Measurements from ENCODE around the gene C11orf97.

C11orf97 gene

GRCh38 chr11:94513091-94513490 lies 830 bp downstream of the C11orf97 start:
- TF ChIP-seq CTCF (IDR thresholded peaks at IDR 0.05; ENCODE audit: low read depth, low read length, missing control alignments) = no peak
- no peak for DNase-seq (ENCODE audit: low read depth)
- H3K4me3 ChIP-seq (ENCODE audit: low read depth, low read length) = no peak overlapping the region

- DNase-seq (ENCODE audit: low read depth) = no peak
- H3K4me3 ChIP-seq (ENCODE audit: low read depth, low read length) = no peak overlapping the region
- TF ChIP-seq CTCF (IDR thresholded peaks at IDR 0.05; ENCODE audit: low read depth, low read length, missing control alignments) = no peak
Observed at GRCh38 chr11:94515398-94515797, 3.1 kb downstream of the C11orf97 start.

GRCh38 chr11:94516725-94517124 lies 4.5 kb downstream of the C11orf97 start:
- no peak overlapping the region for H3K4me3 ChIP-seq (ENCODE audit: low read depth, low read length)

GRCh38 chr11:94518300-94518699 lies 6.0 kb downstream of the C11orf97 start:
- no peak for TF ChIP-seq CTCF (IDR thresholded peaks at IDR 0.05; ENCODE audit: low read depth, low read length, missing control alignments)
- DNase-seq (ENCODE audit: low read depth) = no peak

More at GRCh38 chr11:94516725-94517124, 4.5 kb downstream of the C11orf97 start:
- no peak for DNase-seq (ENCODE audit: low read depth)
- TF ChIP-seq CTCF (IDR thresholded peaks at IDR 0.05; ENCODE audit: low read depth, low read length, missing control alignments) = no peak

GRCh38 chr11:94519478-94520084 lies 7.3 kb downstream of the C11orf97 start:
- no peak for DNase-seq (ENCODE audit: low read depth)
- H3K4me3 ChIP-seq (ENCODE audit: low read depth, low read length) = no peak overlapping the region
- TF ChIP-seq CTCF (IDR thresholded peaks at IDR 0.05; ENCODE audit: low read depth, low read length, missing control alignments) = peak; percentile 31

More at GRCh38 chr11:94518300-94518699, 6.0 kb downstream of the C11orf97 start:
- H3K4me3 ChIP-seq (ENCODE audit: low read depth, low read length) = no peak overlapping the region

- H3K4me3 ChIP-seq (ENCODE audit: low read depth, low read length) = no peak overlapping the region
- peak; percentile 52 for TF ChIP-seq CTCF (IDR thresholded peaks at IDR 0.05; ENCODE audit: low read depth, low read length, missing control alignments)
- no peak for DNase-seq (ENCODE audit: low read depth)
Observed at GRCh38 chr11:94521684-94522083, 9.4 kb downstream of the C11orf97 start.

- TF ChIP-seq CTCF (IDR thresholded peaks at IDR 0.05; ENCODE audit: low read depth, low read length, missing control alignments) = no peak
- DNase-seq (ENCODE audit: low read depth) = no peak
- H3K4me3 ChIP-seq (ENCODE audit: low read depth, low read length) = no peak overlapping the region
Observed at GRCh38 chr11:94524341-94524740, 12.1 kb downstream of the C11orf97 start.
